HCT116 (cell line): ENCODE data around the gene NCOR1. TPM values are rescaled to one million over a fixed set of nuclear protein-coding genes. Genes with fewer than 3 reads are reported as not detected.

Experiments used
- ATAC-seq: fragments of 200-7000 bp; cut with Tn5 transposase; 2 replicates; pipeline ENCODE4 v1.9.1; 2020; ENCODE audit warnings: mild to moderate bottlenecking, moderate library complexity
- BruUV-seq: library from RNA; stranded (reverse); fragments of 400-500 nt; replicated peaks from 2 replicates; lab custom pipeline; 2021; lab: Mats Ljungman, UMichigan
- CTCF ChIA-PET: fragments of 300-600 bp; sonication (Branson Sonifier 250); formaldehyde crosslinking; loops from one replicate; lab custom pipeline; 2021; ENCODE audit warnings: antibody characterized with exemption; lab: Charles Lee
- POLR2A ChIA-PET: fragments of 300-600, 350-600 bp; sonication (Branson Sonifier 250); formaldehyde crosslinking; loops from one replicate; lab custom pipeline; 2021; ENCODE audit warnings: antibody characterized with exemption; lab: Charles Lee
- RAD21 ChIA-PET, 2 experiments: fragments of 300-600 bp; sonication (Branson Sonifier 250); formaldehyde crosslinking; loops; one replicate each; lab custom pipeline; 2023; ENCODE audit warnings: low total read pairs in 2 of 2; ENCODE audit not compliant: uncharacterized antibody in 2 of 2, unreplicated experiment in 2 of 2, low non-redundant PET in 1 of 2; lab: Charles Lee
- DNase-seq: peaks from one replicate; pipeline ENCODE4 v3.0.0-alpha.2; 2010; ENCODE audit warnings: low read depth, low spot score
- H2AFZ ChIP-seq: fragments of 200-600 bp; shearing (Covaris generic), sonication (generic); 2 replicates; pipeline ENCODE4 v1.6.1; 2017; ENCODE audit warnings: low read depth, mixed run types, mixed read lengths, antibody characterized with exemption, low read length; ENCODE audit not compliant: poor library complexity, severe bottlenecking
- H3K27ac ChIP-seq: 2 replicates; pipeline ENCODE4 v1.5.1; 2012; ENCODE audit warnings: low read depth, low read length
- H3K27me3 ChIP-seq: fragments of 200-600 bp; sonication (generic); 2 replicates; pipeline ENCODE4 v1.6.1; 2016; ENCODE audit warnings: mixed run types, low read length, mixed read lengths; ENCODE audit not compliant: insufficient read depth
- H3K36me3 ChIP-seq, 2 experiments: fragments of 200-500 bp in 1 of 2; fragments of 200-600 bp in 1 of 2; sonication (Bioruptor generic) in 1 of 2; sonication (generic) in 1 of 2; 2 replicates each; pipeline versions ENCODE4 v1.5.1 to v1.6.1; 2014 to 2016; ENCODE audit warnings: low read length in 2 of 2, inconsistent platforms in 1 of 2, mixed read lengths in 1 of 2, mixed run types in 1 of 2; ENCODE audit not compliant: insufficient read depth in 2 of 2, control insufficient read depth in 1 of 2
- H3K4me1 ChIP-seq, 2 experiments: fragments of 200-600 bp in 1 of 2; sonication (generic) in 1 of 2; 2 replicates each; pipeline versions ENCODE4 v1.5.1 to v1.6.1; 2012 to 2017; ENCODE audit warnings: low read length in 2 of 2, inconsistent platforms in 1 of 2, mild to moderate bottlenecking in 1 of 2, mixed read lengths in 1 of 2, mixed run types in 1 of 2, moderate library complexity in 1 of 2; ENCODE audit not compliant: insufficient read depth in 2 of 2, control insufficient read depth in 1 of 2
- H3K4me2 ChIP-seq: fragments of 200-600 bp; sonication (generic); 2 replicates; pipeline ENCODE4 v1.6.1; 2017; ENCODE audit warnings: mixed run types, low read length, mixed read lengths
- H3K4me3 ChIP-seq, 2 experiments: fragments of 200-600 bp in 1 of 2; sonication (generic) in 1 of 2; replicated peaks in 1 of 2; 2 replicates each; pipeline ENCODE4 v1.5.1; 2011 to 2016; ENCODE audit warnings: low read length in 2 of 2, control low read depth in 1 of 2, low read depth in 1 of 2, mild to moderate bottlenecking in 1 of 2, mixed read lengths in 1 of 2, mixed run types in 1 of 2
- H3K79me2 ChIP-seq: fragments of 200-600 bp; sonication (generic); 2 replicates; pipeline ENCODE4 v1.6.1; 2017; ENCODE audit warnings: mild to moderate bottlenecking, mixed run types, low read length, moderate library complexity, mixed read lengths; ENCODE audit not compliant: insufficient read depth
- H3K9ac ChIP-seq: fragments of 200-600 bp; sonication (generic); 2 replicates; pipeline ENCODE4 v1.6.1; 2016; ENCODE audit warnings: low read length, mixed read lengths
- H3K9me2 ChIP-seq: fragments of 200-600 bp; sonication (generic), shearing (Covaris generic); 2 replicates; pipeline ENCODE4 v1.6.1; 2017; ENCODE audit warnings: mixed run types, mild to moderate bottlenecking, moderate library complexity; ENCODE audit not compliant: insufficient read depth
- H3K9me3 ChIP-seq, 2 experiments: fragments of 200-500 bp in 1 of 2; fragments of 200-600 bp in 1 of 2; sonication (Bioruptor generic) in 1 of 2; sonication (generic) in 1 of 2; 2 replicates each; pipeline ENCODE4 v1.6.1; 2014 to 2017; ENCODE audit warnings: low read length in 2 of 2, mixed read lengths in 2 of 2, inconsistent platforms in 1 of 2, low read depth in 1 of 2, mild to moderate bottlenecking in 1 of 2, mixed run types in 1 of 2, moderate library complexity in 1 of 2; ENCODE audit not compliant: control insufficient read depth in 1 of 2, insufficient read depth in 1 of 2
- H4K20me1 ChIP-seq: fragments of 200-600 bp; sonication (generic), shearing (Covaris generic); 2 replicates; pipeline ENCODE4 v1.6.1; 2017; ENCODE audit warnings: mixed run types, mild to moderate bottlenecking, moderate library complexity; ENCODE audit not compliant: insufficient read depth
- ATF3 ChIP-seq: IDR thresholded peaks from 2 replicates; pipeline ENCODE4 v1.6.1; 2012
- CBX3 ChIP-seq: IDR thresholded peaks from 2 replicates; pipeline ENCODE4 v1.6.1; 2012; ENCODE audit warnings: low read depth
- CEBPB ChIP-seq: IDR thresholded peaks from 2 replicates; pipeline ENCODE4 v1.6.1; 2012; ENCODE audit warnings: low read depth
- CTCF ChIP-seq, 3 experiments: fragments of 200-600 bp in 1 of 3; sonication (generic) in 1 of 3; IDR thresholded peaks in 2 of 3; conservative IDR thresholded peaks in 1 of 3; 2 replicates each; pipeline ENCODE4 v1.5.1; 2012 to 2017; ENCODE audit warnings: low read depth in 2 of 3, low read length in 2 of 3, antibody characterized with exemption in 1 of 3, borderline replicate concordance in 1 of 3, control low read depth in 1 of 3, mild to moderate bottlenecking in 1 of 3, mixed read lengths in 1 of 3, mixed run types in 1 of 3, moderate library complexity in 1 of 3; ENCODE audit not compliant: insufficient read depth in 1 of 3
- EGR1 ChIP-seq: IDR thresholded peaks from 2 replicates; pipeline ENCODE4 v1.6.1; 2012; ENCODE audit warnings: low read depth
- EZH2 ChIP-seq: fragments of 200-600 bp; sonication (generic); IDR thresholded peaks from 2 replicates; pipeline ENCODE4 v1.6.1; 2017; ENCODE audit warnings: antibody characterized with exemption, mixed run types
- EZH2phosphoT487 ChIP-seq: fragments of 200-600 bp; IDR thresholded peaks from 2 replicates; pipeline ENCODE4 v1.6.1; 2018; ENCODE audit warnings: antibody characterized with exemption, borderline replicate concordance
- FOSL1 ChIP-seq: IDR thresholded peaks from 2 replicates; pipeline ENCODE4 v1.6.1; 2012; ENCODE audit warnings: low read depth
- JUND ChIP-seq: IDR thresholded peaks from 2 replicates; pipeline ENCODE4 v1.6.1; 2012
- MAX ChIP-seq: IDR thresholded peaks from 2 replicates; pipeline ENCODE4 v1.6.1; 2012
- POLR2A ChIP-seq: IDR thresholded peaks from 2 replicates; pipeline ENCODE4 v1.7.0; 2011; ENCODE audit warnings: borderline replicate concordance; ENCODE audit not compliant: insufficient read depth, insufficient read length; ENCODE audit errors: extremely low read depth
- POLR2AphosphoS5 ChIP-seq: IDR thresholded peaks from 2 replicates; pipeline ENCODE4 v1.6.1; 2011; ENCODE audit warnings: mild to moderate bottlenecking, low read depth, low read length, moderate library complexity
- RAD21 ChIP-seq: IDR thresholded peaks from 2 replicates; pipeline ENCODE4 v1.6.1; 2012; ENCODE audit warnings: low read depth, mild to moderate bottlenecking
- REST ChIP-seq: IDR thresholded peaks from 2 replicates; pipeline ENCODE4 v1.6.1; 2012; ENCODE audit warnings: low read depth
- SIN3A ChIP-seq: IDR thresholded peaks from 2 replicates; pipeline ENCODE4 v1.6.1; 2012; ENCODE audit warnings: low read depth
- SP1 ChIP-seq: IDR thresholded peaks from 2 replicates; pipeline ENCODE4 v1.6.1; 2012; ENCODE audit warnings: low read depth
- SRF ChIP-seq: IDR thresholded peaks from 2 replicates; pipeline ENCODE4 v1.6.1; 2012; ENCODE audit warnings: low read depth
- TCF7L2 ChIP-seq: IDR thresholded peaks from 2 replicates; pipeline ENCODE4 v1.7.0; 2011; ENCODE audit warnings: borderline replicate concordance, inconsistent platforms; ENCODE audit not compliant: insufficient read depth, insufficient read length; ENCODE audit errors: extremely low read depth
- ZBTB33 ChIP-seq: IDR thresholded peaks from 2 replicates; pipeline ENCODE4 v1.6.1; 2011; ENCODE audit warnings: mild to moderate bottlenecking, low read length, moderate library complexity; ENCODE audit not compliant: insufficient replicate concordance; ENCODE audit errors: extremely low read depth
- ZNF274 ChIP-seq: fragments of 200-500 bp; sonication (Bioruptor generic); IDR thresholded peaks from 2 replicates; pipeline ENCODE4 v1.6.1; 2014; ENCODE audit warnings: mild to moderate bottlenecking, low read depth, low read length, inconsistent platforms
- intact Hi-C: fragments of 100-400 bp; cut with micrococcal nuclease; formaldehyde crosslinking; loops from 2 replicates; pipeline ENCODE4 v1.10.0; 2022
- total RNA-seq: library from RNA; stranded (reverse); gene quantifications from one replicate; pipeline ENCODE4 v1.2.1, GENCODE V29; 2021; ENCODE audit not compliant: unreplicated experiment

NCOR1 gene
- total RNA-seq, 1 experiment from 2014 or later, result 43.7 TPM

GRCh38 chr17:16106161-16106891, 109.0 kb downstream of the NCOR1 start:
- Histone ChIP-seq H3K27me3 (no peaks in the 10 kb centered on the region), H2AFZ (no peak overlapping the region), H3K4me1 (no peaks in the 10 kb centered on the region), H3K27ac (no peak overlapping the region), H3K4me2 (no peak overlapping the region), H3K9me2 (no peaks in the 10 kb centered on the region), H4K20me1 (peaks cover 6% of the 10 kb centered on the region; the same call in 1 of the 2 replicates), H3K36me3 (peaks cover 2 to 7% of the 10 kb centered on the region in 2 experiments; a peak in 3 of 4 replicates), H3K4me3 (no peak overlapping the region), H3K9me3 (no peaks in the 10 kb centered on the region)
- ChIA-PET RAD21 (no interaction called here), CTCF (no interaction called here), POLR2A (interaction anchor here (0.5 kb wide), 1 partner anchor 235 kb away, joined by 3 read pairs; no protein-coding TSS in a partner anchor)
- no peak for DNase-seq
- intact Hi-C loops, result no loop called here
- BruUV-seq, result no TSS peak
- TF ChIP-seq POLR2AphosphoS5 (no peak), ZBTB33 (no peak), CEBPB (no peak), SP1 (no peak), EZH2phosphoT487 (no peak), SRF (no peak), REST (no peak), EZH2 (no peak), EGR1 (no peak), ATF3 (no peak), RAD21 (no peak), JUND (no peak), CTCF (IDR thresholded peaks at IDR 0.05 in 2 of 3, conservative IDR thresholded peaks at IDR 0.05 in 1 of 3; ENCODE audit: borderline replicate concordance in 1 of 3, insufficient read depth in 1 of 3, low read depth in 2 of 3, low read length in 2 of 3) (no peak), SIN3A (no peak), FOSL1 (no peak), MAX (no peak), CBX3 (no peak), TCF7L2 (no peak), ZNF274 (no peak), POLR2A (no peak)
- TF ChIP-seq, all 23 proteins: peak for 0
- H3K9ac ChIP-seq, result no peak overlapping the region
- peaks cover 8% of the 10 kb centered on the region for H3K79me2 ChIP-seq
- ATAC-seq, result no peak
